ENCODE data around the gene RBMS2. TPM values are rescaled to one million over a fixed set of nuclear protein-coding genes. Genes with fewer than 3 reads are reported as not detected.
"Not testable (repeated sequence)": the region's sequence is repeated elsewhere in the genome, so short reads cannot be mapped to it uniquely, and the experiment has no call there.

Gene RBMS2
- total RNA-seq, 2 experiments from 2014 or later = 4.8 to 5.5 TPM

- Mint-ChIP-seq H3K36me3 (ENCODE audit: low read depth) (peaks cover 7% of the 10 kb centered on the region), H3K9me3 (ENCODE audit: insufficient read depth) (no peaks in the 10 kb centered on the region), H3K27me3 (ENCODE audit: low read depth) (peaks cover 52% of the 10 kb centered on the region), H3K4me3 (no peak overlapping the region), H3K27ac (no peak overlapping the region), H3K4me1 (ENCODE audit: low read depth) (peaks cover 20% of the 10 kb centered on the region)
- no peak for DNase-seq
- POLR2A ChIA-PET = no interaction called here
- no peak for ATAC-seq
- CTCF ChIA-PET = interaction anchor here (0.7 to 1.6 kb wide), 7 partner anchors 9 to 301 kb away, joined by 3 to 7 read pairs (median 3); partner anchors contain the start of gene SMARCC2
These were observed 31.3 kb upstream of the RBMS2 start for GRCh38 chr12:56490360-56490759.

- not testable (repeated sequence) for H3K9me3 Mint-ChIP-seq (ENCODE audit: insufficient read depth)
These were observed 28.1 kb upstream of the RBMS2 start for GRCh38 chr12:56493409-56494105.

GRCh38 chr12:56494106-56494415 lies 27.6 kb upstream of the RBMS2 start:
- ATAC-seq; H3K4me1 Mint-ChIP-seq (ENCODE audit: low read depth); CTCF ChIA-PET; H3K27ac Mint-ChIP-seq; DNase-seq; H3K4me3 Mint-ChIP-seq; H3K9me3 Mint-ChIP-seq (ENCODE audit: insufficient read depth); H3K36me3 Mint-ChIP-seq (ENCODE audit: low read depth); POLR2A ChIA-PET: not testable (repeated sequence)
- peaks cover 35% of the 10 kb centered on the region for H3K27me3 Mint-ChIP-seq (ENCODE audit: low read depth)

More at GRCh38 chr12:56493409-56494105, 28.1 kb upstream of the RBMS2 start:
- ATAC-seq; H3K4me1 Mint-ChIP-seq (ENCODE audit: low read depth); DNase-seq; H3K4me3 Mint-ChIP-seq; H3K27ac Mint-ChIP-seq; H3K36me3 Mint-ChIP-seq (ENCODE audit: low read depth); POLR2A ChIA-PET; CTCF ChIA-PET: not testable (repeated sequence)
- peaks cover 37% of the 10 kb centered on the region for H3K27me3 Mint-ChIP-seq (ENCODE audit: low read depth)

- H3K36me3 Mint-ChIP-seq (ENCODE audit: low read depth); ATAC-seq; DNase-seq; H3K27ac Mint-ChIP-seq; H3K4me3 Mint-ChIP-seq; POLR2A ChIA-PET; H3K4me1 Mint-ChIP-seq (ENCODE audit: low read depth); CTCF ChIA-PET; H3K9me3 Mint-ChIP-seq (ENCODE audit: insufficient read depth): not testable (repeated sequence)
- peaks cover 32% of the 10 kb centered on the region for H3K27me3 Mint-ChIP-seq (ENCODE audit: low read depth)
These were observed 27.1 kb upstream of the RBMS2 start for GRCh38 chr12:56494481-56494880.

- POLR2A ChIA-PET; H3K4me1 Mint-ChIP-seq (ENCODE audit: low read depth); H3K36me3 Mint-ChIP-seq (ENCODE audit: low read depth); ATAC-seq; H3K27ac Mint-ChIP-seq; H3K9me3 Mint-ChIP-seq (ENCODE audit: insufficient read depth): not testable (repeated sequence)
- CTCF ChIA-PET = interaction anchor here (0.6 to 1.8 kb wide), 7 partner anchors 17 to 587 kb away, joined by 3 to 6 read pairs (median 4); no protein-coding TSS in a partner anchor
- Mint-ChIP-seq H3K27me3 (ENCODE audit: low read depth) (peaks cover 20% of the 10 kb centered on the region), H3K4me3 (peak overlapping the region; percentile 28)
- peak; percentile 77 for DNase-seq
These were observed 24.9 kb upstream of the RBMS2 start for GRCh38 chr12:56496704-56497103.

- H3K4me3 Mint-ChIP-seq; POLR2A ChIA-PET; ATAC-seq; H3K4me1 Mint-ChIP-seq (ENCODE audit: low read depth); H3K36me3 Mint-ChIP-seq (ENCODE audit: low read depth); H3K9me3 Mint-ChIP-seq (ENCODE audit: insufficient read depth); CTCF ChIA-PET; H3K27ac Mint-ChIP-seq; DNase-seq: not testable (repeated sequence)
- H3K27me3 Mint-ChIP-seq (ENCODE audit: low read depth) = peaks cover 14% of the 10 kb centered on the region
These were observed 23.3 kb upstream of the RBMS2 start for GRCh38 chr12:56498126-56498902.

GRCh38 chr12:56499452-56499851 lies 22.2 kb upstream of the RBMS2 start:
- DNase-seq; H3K9me3 Mint-ChIP-seq (ENCODE audit: insufficient read depth); H3K36me3 Mint-ChIP-seq (ENCODE audit: low read depth); H3K4me1 Mint-ChIP-seq (ENCODE audit: low read depth); H3K27ac Mint-ChIP-seq; ATAC-seq; H3K4me3 Mint-ChIP-seq; CTCF ChIA-PET; POLR2A ChIA-PET: not testable (repeated sequence)
- H3K27me3 Mint-ChIP-seq (ENCODE audit: low read depth) = peaks cover 11% of the 10 kb centered on the region

- CTCF ChIA-PET = interaction anchor here (0.9 kb wide), 1 partner anchor 10 kb away, joined by 3 read pairs; no protein-coding TSS in a partner anchor
- DNase-seq; POLR2A ChIA-PET; ATAC-seq; H3K9me3 Mint-ChIP-seq (ENCODE audit: insufficient read depth); H3K4me1 Mint-ChIP-seq (ENCODE audit: low read depth); H3K4me3 Mint-ChIP-seq; H3K27ac Mint-ChIP-seq; H3K36me3 Mint-ChIP-seq (ENCODE audit: low read depth): not testable (repeated sequence)
- peaks cover 13% of the 10 kb centered on the region for H3K27me3 Mint-ChIP-seq (ENCODE audit: low read depth)
These were observed 21.7 kb upstream of the RBMS2 start for GRCh38 chr12:56499879-56500278.

GRCh38 chr12:56510786-56511185 lies 10.8 kb upstream of the RBMS2 start:
- Mint-ChIP-seq H3K4me1 (ENCODE audit: low read depth) (no peaks in the 10 kb centered on the region), H3K27me3 (ENCODE audit: low read depth) (peaks cover 8% of the 10 kb centered on the region), H3K9me3 (ENCODE audit: insufficient read depth) (no peaks in the 10 kb centered on the region), H3K27ac (no peak overlapping the region), H3K4me3 (no peak overlapping the region), H3K36me3 (ENCODE audit: low read depth) (no peaks in the 10 kb centered on the region)
- POLR2A ChIA-PET = no interaction called here
- ATAC-seq = no peak
- DNase-seq = no peak
- CTCF ChIA-PET = interaction anchor here (1.1 to 6.5 kb wide), 3 partner anchors 12 to 126 kb away, joined by 4 to 188 read pairs (median 6); no protein-coding TSS in a partner anchor

- not testable (repeated sequence) for H3K4me1 Mint-ChIP-seq (ENCODE audit: low read depth); H3K27me3 Mint-ChIP-seq (ENCODE audit: low read depth); ATAC-seq; H3K4me3 Mint-ChIP-seq; H3K27ac Mint-ChIP-seq; DNase-seq; H3K36me3 Mint-ChIP-seq (ENCODE audit: low read depth); H3K9me3 Mint-ChIP-seq (ENCODE audit: insufficient read depth)
- ChIA-PET CTCF (interaction anchor here (0.7 to 6.5 kb wide), 32 partner anchors 9 to 182 kb away, joined by 3 to 188 read pairs (median 5); partner anchors contain the start of gene RBMS2), POLR2A (interaction anchor here (1.2 kb wide), 1 partner anchor 59 kb away, joined by 3 read pairs; no protein-coding TSS in a partner anchor)
These were observed 7.7 kb upstream of the RBMS2 start for GRCh38 chr12:56514014-56514318.

GRCh38 chr12:56517854-56518253 lies 3.8 kb upstream of the RBMS2 start:
- ChIA-PET POLR2A (no interaction called here), CTCF (interaction anchor here (0.6 to 6.5 kb wide), 3 partner anchors 50 to 77 kb away, joined by 3 to 75 read pairs (median 13); no protein-coding TSS in a partner anchor)
- ATAC-seq = no peak
- H3K27ac Mint-ChIP-seq = no peak overlapping the region
- H3K4me1 Mint-ChIP-seq (ENCODE audit: low read depth) = peaks cover 29% of the 10 kb centered on the region
- no peaks in the 10 kb centered on the region for H3K36me3 Mint-ChIP-seq (ENCODE audit: low read depth)
- no peaks in the 10 kb centered on the region for H3K27me3 Mint-ChIP-seq (ENCODE audit: low read depth)
- H3K4me3 Mint-ChIP-seq = no peak overlapping the region
- H3K9me3 Mint-ChIP-seq (ENCODE audit: insufficient read depth) = no peaks in the 10 kb centered on the region
- no peak for DNase-seq

GRCh38 chr12:56518570-56518969 lies 3.0 kb upstream of the RBMS2 start:
- Mint-ChIP-seq H3K9me3 (ENCODE audit: insufficient read depth) (no peaks in the 10 kb centered on the region), H3K27me3 (ENCODE audit: low read depth) (no peaks in the 10 kb centered on the region), H3K4me1 (ENCODE audit: low read depth) (peaks cover 31% of the 10 kb centered on the region), H3K27ac (no peak overlapping the region), H3K4me3 (no peak overlapping the region), H3K36me3 (ENCODE audit: low read depth) (no peaks in the 10 kb centered on the region)
- ChIA-PET POLR2A (interaction anchor here (0.6 kb wide), 1 partner anchor 132 kb away, joined by 3 read pairs; no protein-coding TSS in a partner anchor), CTCF (interaction anchor here (3.6 kb wide), 1 partner anchor 76 kb away, joined by 13 read pairs; no protein-coding TSS in a partner anchor)
- ATAC-seq (no peak), DNase-seq (no peak)

All from activated CD8-positive, alpha-beta T cell treated with anti-CD3 and anti-CD28 coated beads, Interleukin-2, amount 10 ng/mL, durations not matched to agents 7 days and 5 days (primary cell).